A549 (cell line): Measurements from ENCODE around the gene GCDH.

ENCODE experiments used
- POLR2A ChIP-seq: IDR thresholded peaks from 2 replicates; pipeline ENCODE4 v1.6.1; 2012; ENCODE audit warnings: mild to moderate bottlenecking, low read length
- TF ChIP-seq, protein P1 (sequence below): fragments of 450-650 bp; IDR thresholded peaks from 2 replicates; pipeline ENCODE4 v1.6.1; 2014; ENCODE audit warnings: antibody characterized with exemption

DNA sequence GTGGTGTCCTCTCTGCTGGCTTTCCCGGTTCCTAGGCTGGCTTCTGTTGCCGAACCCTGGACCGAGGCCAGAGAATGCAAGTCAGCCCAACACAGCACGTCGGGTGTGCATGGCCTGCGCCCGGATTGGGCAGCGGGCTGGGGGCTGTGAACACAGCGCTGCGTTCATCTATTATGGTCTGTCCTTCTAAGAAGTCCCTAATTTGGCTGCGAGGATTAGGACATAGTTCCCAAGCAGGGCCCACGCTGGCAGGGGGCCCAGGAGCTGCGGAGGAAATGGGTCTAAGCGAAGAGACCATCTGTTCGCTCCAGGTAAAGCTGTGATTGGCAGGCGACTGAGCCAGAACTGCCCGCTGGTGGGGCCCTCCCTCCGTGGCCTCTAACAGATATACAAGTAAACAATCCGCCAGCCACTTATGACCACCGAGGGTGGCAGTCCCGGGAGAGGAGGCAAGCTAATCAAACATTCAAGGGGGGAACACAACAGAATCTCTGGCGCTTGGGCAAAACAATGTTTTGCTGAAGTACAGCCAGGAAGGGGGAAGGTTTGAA is 22.1 kb downstream of the GCDH start:
- TF ChIP-seq POLR2A: no peak
- TF ChIP-seq, protein P1, sequence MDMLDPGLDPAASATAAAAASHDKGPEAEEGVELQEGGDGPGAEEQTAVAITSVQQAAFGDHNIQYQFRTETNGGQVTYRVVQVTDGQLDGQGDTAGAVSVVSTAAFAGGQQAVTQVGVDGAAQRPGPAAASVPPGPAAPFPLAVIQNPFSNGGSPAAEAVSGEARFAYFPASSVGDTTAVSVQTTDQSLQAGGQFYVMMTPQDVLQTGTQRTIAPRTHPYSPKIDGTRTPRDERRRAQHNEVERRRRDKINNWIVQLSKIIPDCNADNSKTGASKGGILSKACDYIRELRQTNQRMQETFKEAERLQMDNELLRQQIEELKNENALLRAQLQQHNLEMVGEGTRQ: no peak
